Effector CD8-positive, alpha-beta T cell (primary cell): ENCODE data around the gene PRKACB.
"Not testable (repeated sequence)": the region's sequence is repeated elsewhere in the genome, so short reads cannot be mapped to it uniquely, and the experiment has no call there.

Source experiments
- DNase-seq: peaks from one replicate; lab custom pipeline; 2025; lab: John Stamatoyannopoulos, UW

The PRKACB gene

DNA sequence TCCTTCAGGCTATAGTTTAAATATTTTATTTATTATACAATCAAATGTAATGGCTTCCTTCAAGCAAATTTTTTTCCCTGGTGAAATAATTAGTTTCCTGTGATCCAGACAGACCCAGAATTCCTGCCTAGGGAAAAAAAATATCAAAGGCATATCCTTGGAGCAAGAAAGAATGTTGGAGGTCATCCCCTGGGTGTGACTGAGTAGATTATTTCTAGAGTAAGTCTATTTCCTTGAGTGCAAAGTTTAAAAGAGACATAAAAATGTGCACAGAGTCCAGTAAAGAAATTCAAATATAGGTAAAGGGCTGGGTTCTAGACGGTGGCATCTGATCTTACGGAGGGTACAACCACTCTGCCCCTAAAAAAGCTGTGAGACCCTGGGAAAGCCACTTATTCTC is 125.2 kb downstream of the PRKACB start:
- DNase-seq, result no peak

DNA sequence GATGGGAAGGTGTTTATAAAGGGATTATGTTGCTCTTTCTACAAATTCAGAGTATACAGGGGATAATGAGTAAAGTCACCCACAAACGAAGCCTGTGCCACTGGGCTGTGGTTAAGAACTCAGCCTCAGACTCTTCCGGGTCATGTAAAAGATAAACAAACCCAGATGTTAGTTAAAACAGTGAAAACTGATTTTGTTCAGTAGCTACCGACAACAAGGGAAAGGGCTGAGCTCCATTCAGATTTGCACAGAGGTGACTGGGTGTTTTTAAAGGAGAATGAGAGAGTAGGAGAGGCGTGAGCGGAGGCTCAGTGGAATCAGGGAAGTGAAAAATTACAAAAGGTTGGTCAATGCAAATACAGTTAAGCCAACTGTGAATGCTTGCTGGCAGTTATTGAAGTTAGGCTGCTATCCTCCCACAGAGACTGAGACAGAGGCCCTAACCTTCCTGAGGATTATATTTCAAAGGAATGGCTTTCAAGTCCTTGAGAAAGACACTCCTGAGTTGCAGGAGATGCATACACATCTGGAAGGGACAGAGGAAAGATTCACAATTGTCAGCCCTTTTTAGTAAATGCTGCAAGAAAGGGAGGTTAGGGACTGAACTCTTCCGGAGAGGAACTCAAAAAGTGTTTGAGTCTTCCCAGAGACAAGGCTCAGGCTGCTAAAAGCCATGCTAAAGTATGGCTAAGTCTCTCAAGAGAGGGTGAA is 127.5 kb downstream of the PRKACB start:
- no peak for DNase-seq

- DNase-seq, result no peak
Measured at GRCh38 chr1:84272401-84272800, 128.3 kb downstream of the PRKACB start.

DNA sequence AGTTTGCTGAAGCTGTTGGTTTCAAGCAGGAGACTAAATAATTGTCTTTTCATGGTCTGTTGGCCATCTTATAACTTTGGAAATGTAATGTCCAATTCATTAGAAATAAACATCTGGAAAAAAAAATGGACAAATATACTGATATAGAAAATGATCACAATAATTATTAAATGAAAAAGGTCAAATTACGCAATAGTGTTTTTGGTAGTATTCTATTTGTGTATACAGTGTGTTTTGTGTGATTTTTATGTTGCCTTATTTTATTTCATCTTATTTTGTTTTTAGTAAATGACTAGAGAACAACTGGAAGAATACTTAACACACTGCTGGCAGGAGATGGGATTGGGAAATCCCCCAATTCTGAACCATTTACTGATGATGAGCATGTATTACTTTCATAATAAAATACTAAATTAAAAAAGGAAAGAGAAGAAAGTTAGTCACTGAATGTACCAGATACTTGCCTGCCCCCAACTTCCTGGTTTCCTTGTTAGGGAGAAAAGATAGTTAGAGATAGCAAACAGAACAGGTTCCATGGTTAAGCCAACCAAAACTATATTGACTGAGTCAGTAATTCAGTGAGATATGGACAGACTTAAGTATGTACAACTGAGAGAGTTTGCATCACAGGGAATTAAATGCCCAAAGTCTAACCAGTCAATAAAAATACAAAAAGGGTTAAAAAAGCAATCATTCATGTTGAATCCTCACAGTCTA is 133.4 kb downstream of the PRKACB start:
- no peak for DNase-seq

- DNase-seq, result no peak
Measured at GRCh38 chr1:84278905-84279304, 134.8 kb downstream of the PRKACB start.

GRCh38 chr1:84280912-84281311 is 136.8 kb downstream of the PRKACB start:
- no peak for DNase-seq

- DNase-seq, result no peak
Measured at GRCh38 chr1:84282780-84283333, 138.8 kb downstream of the PRKACB start.

GRCh38 chr1:84283381-84283780 is 139.3 kb downstream of the PRKACB start:
- no peak for DNase-seq

- no peak for DNase-seq
Measured at GRCh38 chr1:84286071-84286470, 142.0 kb downstream of the PRKACB start.

- not testable (repeated sequence) for DNase-seq
Measured at GRCh38 chr1:84287389-84287788, 143.3 kb downstream of the PRKACB start.
